Fibroblast of mammary gland (primary cell): Measurements from ENCODE around the gene TUBB4B.

Experiments
- DNase-seq: peaks from one replicate; pipeline ENCODE4 v3.0.0-alpha.2; 2010; ENCODE audit warnings: low read depth
- H3K4me3 ChIP-seq: 2 replicates; pipeline ENCODE4 v1.5.1; 2011; ENCODE audit warnings: low read depth, mild to moderate bottlenecking, low read length, moderate library complexity; ENCODE audit not compliant: control insufficient read depth
- CTCF ChIP-seq: conservative IDR thresholded peaks from 2 replicates; pipeline ENCODE4 v1.5.1; 2011; ENCODE audit warnings: low read depth, low read length, inconsistent platforms; ENCODE audit not compliant: control insufficient read depth, insufficient read depth

The TUBB4B gene

GRCh38 chr9:137263506-137263905 lies 22.4 kb downstream of the TUBB4B start:
- DNase-seq = no peak
- H3K4me3 ChIP-seq = no peak overlapping the region
- no peak for TF ChIP-seq CTCF

- no peak for DNase-seq
- TF ChIP-seq CTCF = no peak
- H3K4me3 ChIP-seq = no peak overlapping the region
Observed at GRCh38 chr9:137264067-137264466, 23.0 kb downstream of the TUBB4B start.

GRCh38 chr9:137265496-137266161 lies 24.5 kb downstream of the TUBB4B start:
- no peak for TF ChIP-seq CTCF
- no peak overlapping the region for H3K4me3 ChIP-seq
- DNase-seq = no peak

- TF ChIP-seq CTCF = no peak
- no peak overlapping the region for H3K4me3 ChIP-seq
- DNase-seq = no peak
Observed at GRCh38 chr9:137266162-137266527, 25.1 kb downstream of the TUBB4B start.

GRCh38 chr9:137266585-137267453 lies 25.7 kb downstream of the TUBB4B start:
- DNase-seq = no peak
- TF ChIP-seq CTCF = no peak
- H3K4me3 ChIP-seq = no peak overlapping the region

- DNase-seq = no peak
- TF ChIP-seq CTCF = no peak
- H3K4me3 ChIP-seq = no peak overlapping the region
Observed at GRCh38 chr9:137267933-137268355, 26.9 kb downstream of the TUBB4B start.
